ENCODE data around the gene KCNIP4. TPM values are rescaled to one million over a fixed set of nuclear protein-coding genes. Genes with fewer than 3 reads are reported as not detected.

The KCNIP4 gene
- total and polyA plus RNA-seq, 2 of the 8 experiments (the other 6 are each of a cell fraction or from before 2014, with no cell fraction given), result 0.06 TPM; not detected in 1

GRCh38 chr4:20899591-20899990 is 1049.0 kb downstream of the KCNIP4 start:
- no peak for TF ChIP-seq CHD1 (IDR thresholded peaks at IDR 0.05; ENCODE audit: low read depth, low read length)
- no peak for TF ChIP-seq SP4 (IDR thresholded peaks at IDR 0.05; ENCODE audit: low read length)
- Histone ChIP-seq H2AFZ (ENCODE audit: low read length) (no peak overlapping the region), H2BK120ac (replicated peaks; ENCODE audit: low read depth, low read length) (no peak overlapping the region), H3K4ac (replicated peaks; ENCODE audit: insufficient read length, low read depth, low read length) (no peak overlapping the region), H2BK12ac (ENCODE audit: low read depth, low read length) (no peak overlapping the region), H3K4me2 (ENCODE audit: insufficient read depth in 1 of 2, low read depth in 2 of 2, low read length in 2 of 2) (no peak overlapping the region), H3K79me1 (ENCODE audit: low read depth, low read length) (no peaks in the 10 kb centered on the region), H3K9ac (replicated peaks in 1 of 4; ENCODE audit: extremely low read depth in 1 of 4, low read depth in 3 of 4, low read length in 3 of 4) (no peak overlapping the region), H3K27ac (ENCODE audit: low read depth, low read length) (no peak overlapping the region), H3K56ac (replicated peaks; ENCODE audit: insufficient read length, low read depth, low read length) (no peak overlapping the region), H3K9me3 (ENCODE audit: insufficient read depth in 2 of 2, low read depth in 1 of 2, low read length in 1 of 2) (no peaks in the 10 kb centered on the region), H3K79me2 (ENCODE audit: control insufficient read depth in 1 of 2, insufficient read depth in 2 of 2, low read length in 2 of 2) (no peaks in the 10 kb centered on the region), H3K23ac (ENCODE audit: insufficient read length) (no peak overlapping the region), H3K36me3 (ENCODE audit: control insufficient read depth in 2 of 4, insufficient read depth in 4 of 4, low read length in 3 of 4) (no peaks in the 10 kb centered on the region), H3K4me1 (replicated peaks in 1 of 4; ENCODE audit: control insufficient read depth in 3 of 4, insufficient read depth in 4 of 4, low read length in 3 of 4) (no peaks in the 10 kb centered on the region), H4K20me1 (replicated peaks in 1 of 2; ENCODE audit: control insufficient read depth in 1 of 2, insufficient read depth in 2 of 2, low read length in 2 of 2) (no peaks in the 10 kb centered on the region), H2BK5ac (ENCODE audit: low read depth, low read length) (no peak overlapping the region), H3K27me3 (replicated peaks in 1 of 4; ENCODE audit: control insufficient read depth in 3 of 4, extremely low read depth in 1 of 4, insufficient read depth in 3 of 4, low read length in 3 of 4) (no peaks in the 10 kb centered on the region), H3K18ac (ENCODE audit: extremely low read depth, low read length) (no peak overlapping the region), H4K8ac (ENCODE audit: extremely low read depth, insufficient read depth, low read length) (no peak overlapping the region), H2BK20ac (ENCODE audit: low read length) (no peak overlapping the region), H3K14ac (ENCODE audit: insufficient read length) (no peak overlapping the region), H4K91ac (replicated peaks; ENCODE audit: insufficient read length, low read length) (no peak overlapping the region), H2BK15ac (ENCODE audit: low read length) (no peak overlapping the region), H3K23me2 (ENCODE audit: low read depth, low read length) (no peaks in the 10 kb centered on the region), H4K5ac (ENCODE audit: insufficient read length, low read depth, low read length) (no peak overlapping the region), H3K4me3 (ENCODE audit: extremely low read depth in 1 of 4, insufficient read depth in 2 of 4, low read depth in 3 of 4, low read length in 4 of 4) (no peak overlapping the region), H2AK5ac (ENCODE audit: low read depth, low read length) (no peak overlapping the region)
- FAIRE-seq, result no peak
- CTCF ChIA-PET (ENCODE audit: partially characterized antibody), result no interaction called here
- POLR2A ChIA-PET (ENCODE audit: partially characterized antibody), result no interaction called here
- DNase-seq (ENCODE audit: low read depth in 1 of 2, low spot score in 2 of 2), result no peak

Data from H1 (cell line).